HG03108 (cell line): ENCODE data around the gene MYBPC1.

Experiments
- ATAC-seq: cut with Tn5 transposase; IDR thresholded peaks from one replicate; pipeline ENCODE4 v1.9.1; 2021; ENCODE audit warnings: moderate library complexity; ENCODE audit not compliant: unreplicated experiment

MYBPC1 gene

GRCh38 chr12:101599771-101600484 is 5.2 kb downstream of the MYBPC1 start:
- no peak for ATAC-seq

DNA sequence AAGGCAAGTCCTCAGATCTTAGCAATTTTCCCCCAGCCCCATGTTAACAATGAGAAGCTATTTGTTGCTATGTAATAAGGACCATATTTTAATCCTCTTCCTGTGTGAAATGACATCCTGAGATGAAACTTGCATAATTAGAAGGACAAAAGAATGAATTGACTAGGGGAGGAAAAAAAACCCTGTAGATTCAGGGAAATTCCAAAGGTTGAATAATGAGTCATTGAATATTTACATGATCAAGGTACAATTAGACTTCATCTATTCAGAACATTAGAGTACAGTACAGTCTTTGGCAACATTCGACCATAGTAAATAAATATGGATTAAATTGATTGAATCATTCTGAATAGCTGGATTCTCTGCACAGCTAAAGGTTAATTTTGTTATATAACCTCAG is 9.4 kb downstream of the MYBPC1 start:
- no peak for ATAC-seq

DNA sequence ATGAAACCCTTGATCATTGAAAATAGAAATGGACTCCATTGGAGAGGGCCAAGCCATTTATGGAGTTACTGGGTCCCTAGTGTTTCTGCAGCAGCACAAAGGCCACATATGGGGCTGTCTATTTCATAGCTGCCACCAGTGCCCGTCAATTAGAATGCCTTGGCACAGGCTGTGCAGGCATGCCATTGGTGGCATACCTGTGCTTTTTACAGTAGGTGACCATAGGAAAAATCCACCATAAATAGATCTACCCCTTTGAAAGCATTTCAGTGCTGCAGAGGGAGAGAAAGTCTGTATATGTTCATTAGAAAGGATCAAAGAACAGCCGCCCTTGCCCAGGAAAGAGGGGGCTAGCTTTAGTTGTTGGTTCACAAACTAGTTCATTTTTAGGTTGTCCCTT is 13.1 kb downstream of the MYBPC1 start:
- no peak for ATAC-seq

- no peak for ATAC-seq
Observed at GRCh38 chr12:101608301-101609133, 13.7 kb downstream of the MYBPC1 start.

DNA sequence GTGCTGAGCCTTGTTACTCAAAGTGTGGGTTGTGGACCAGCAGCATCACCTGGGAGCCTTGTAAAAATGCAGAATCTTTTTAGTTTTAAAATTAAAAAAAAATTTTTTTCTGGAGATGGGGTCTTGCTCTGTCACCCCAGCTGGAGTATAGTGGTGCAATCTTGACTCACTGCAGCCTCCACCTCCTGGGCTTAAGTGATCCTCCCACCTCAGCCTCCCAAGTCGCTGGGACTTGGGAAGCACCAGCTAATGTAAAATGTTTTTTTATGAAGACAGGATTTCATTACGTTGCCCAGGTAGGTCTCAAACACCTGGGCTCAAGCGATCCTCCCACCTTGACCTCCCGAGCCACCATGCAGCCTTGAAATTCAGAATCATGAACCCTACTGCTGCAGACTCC is 14.4 kb downstream of the MYBPC1 start:
- no peak for ATAC-seq

DNA sequence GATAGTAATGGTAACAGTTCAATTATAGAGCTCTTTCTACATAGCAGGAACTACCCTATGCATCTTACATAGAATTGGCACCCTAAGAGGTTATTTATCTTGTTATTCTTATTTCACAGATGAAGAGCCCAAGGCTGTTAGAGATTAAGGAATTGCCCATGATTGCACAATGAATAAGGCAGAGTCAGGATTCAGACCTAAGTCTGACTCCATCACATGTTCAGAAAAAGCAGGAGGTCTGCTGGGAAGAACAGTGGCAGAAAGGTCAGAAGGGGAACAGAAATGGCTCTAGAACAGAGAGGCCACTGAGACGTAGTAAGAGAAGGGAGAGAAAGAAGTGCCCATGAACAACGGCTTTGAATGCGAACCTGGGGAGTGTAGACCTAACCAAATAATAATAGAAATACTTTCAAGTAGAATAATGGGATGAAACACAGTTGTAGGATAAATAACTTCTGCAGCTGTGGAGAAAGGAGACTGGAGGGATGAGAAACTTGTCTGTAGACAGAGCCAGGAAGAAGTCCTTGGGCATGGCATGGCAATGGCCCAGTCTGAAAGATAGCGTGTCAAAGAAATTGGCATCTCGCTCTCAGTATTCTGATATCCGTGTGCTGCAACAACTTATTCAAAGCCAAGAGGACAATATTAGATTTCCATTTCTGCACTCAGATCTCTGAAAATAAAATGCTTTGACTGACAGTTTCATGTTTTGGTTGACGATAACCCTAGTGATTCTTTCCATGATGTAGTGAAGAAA is 17.6 kb downstream of the MYBPC1 start:
- ATAC-seq: no peak

- ATAC-seq: no peak
Observed at GRCh38 chr12:101616027-101616494, 21.3 kb downstream of the MYBPC1 start.

DNA sequence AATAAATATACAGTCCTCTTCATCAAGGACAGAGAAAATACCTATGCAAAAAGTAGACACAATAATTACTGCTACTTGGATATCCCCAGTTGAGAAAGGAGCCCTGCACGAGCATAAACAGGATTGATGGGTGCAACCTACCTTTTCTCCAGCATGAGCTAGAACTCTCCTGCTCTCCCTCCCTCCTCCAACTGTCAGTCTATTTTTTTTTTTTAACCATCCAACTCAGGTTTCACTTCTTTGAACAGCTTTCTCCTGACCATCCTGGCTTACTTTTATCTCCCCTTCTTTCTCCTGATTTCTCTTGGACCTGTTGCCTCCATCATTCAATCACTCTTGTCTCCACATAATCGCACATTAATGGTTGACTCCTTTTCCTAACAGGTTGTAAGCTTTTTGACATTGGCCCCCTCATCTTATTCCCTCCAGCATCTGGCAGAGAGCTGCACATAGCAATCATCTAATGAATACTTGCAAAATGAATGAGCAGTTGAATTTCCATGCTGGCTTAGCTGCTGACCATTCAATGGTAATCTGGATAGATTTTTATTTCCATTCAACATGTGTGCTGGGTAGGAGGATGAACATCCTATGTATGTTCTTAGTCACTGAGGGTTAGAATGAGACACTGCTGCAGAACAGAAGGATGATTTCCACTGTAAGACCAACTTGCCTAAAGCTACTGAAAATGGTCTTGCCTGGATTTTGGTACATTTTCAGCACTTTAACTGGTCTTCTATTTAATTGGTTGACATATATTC is 24.4 kb downstream of the MYBPC1 start:
- no peak for ATAC-seq

DNA sequence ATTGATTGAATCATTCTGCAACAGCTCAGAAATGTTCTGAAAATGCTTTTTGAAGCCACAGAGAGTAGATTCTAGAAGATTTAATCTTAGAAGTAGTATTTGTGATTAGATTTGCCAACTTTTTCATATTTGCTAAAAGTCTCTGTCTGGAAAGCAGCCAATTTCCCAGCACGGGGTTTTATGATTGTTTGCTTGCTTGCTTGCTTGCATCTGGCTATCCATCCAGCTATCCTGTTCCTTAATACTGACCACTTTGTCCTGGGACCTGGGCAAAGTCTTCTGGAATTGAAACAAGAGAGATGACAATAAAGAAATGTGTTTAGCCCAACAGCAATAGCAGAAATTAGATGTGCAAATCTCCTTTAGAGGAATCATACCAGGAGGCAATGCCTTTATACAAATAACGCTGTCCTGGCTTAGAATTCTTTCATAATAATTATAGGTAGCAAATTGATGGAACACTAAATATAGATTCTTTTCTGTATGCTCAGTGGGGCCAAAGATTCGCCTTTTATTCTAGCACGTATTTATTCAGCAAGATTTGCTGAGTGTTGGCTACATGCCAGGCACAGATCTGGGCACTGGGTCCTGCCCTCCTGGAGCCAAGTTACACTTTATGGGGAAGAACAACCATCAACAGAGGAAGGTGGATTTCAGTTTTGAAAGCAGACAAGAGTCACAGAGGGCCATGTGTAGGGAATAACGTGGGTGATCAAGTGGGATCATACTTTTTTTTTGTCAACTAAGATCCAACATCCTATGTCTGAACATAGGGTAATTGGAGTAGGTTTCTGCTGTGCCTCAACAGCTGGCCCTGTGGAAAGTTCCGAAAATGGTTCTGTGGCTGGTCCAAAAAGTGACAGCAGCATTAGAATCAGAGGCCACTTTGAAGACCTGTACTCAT is 25.3 kb downstream of the MYBPC1 start:
- no peak for ATAC-seq

- ATAC-seq: no peak
Observed at GRCh38 chr12:101620762-101621133, 26.0 kb downstream of the MYBPC1 start.

GRCh38 chr12:101628676-101629075 is 33.9 kb downstream of the MYBPC1 start:
- ATAC-seq: no peak

- peak; percentile 94 for ATAC-seq
Observed at GRCh38 chr12:101634724-101635123, 40.0 kb downstream of the MYBPC1 start.

DNA sequence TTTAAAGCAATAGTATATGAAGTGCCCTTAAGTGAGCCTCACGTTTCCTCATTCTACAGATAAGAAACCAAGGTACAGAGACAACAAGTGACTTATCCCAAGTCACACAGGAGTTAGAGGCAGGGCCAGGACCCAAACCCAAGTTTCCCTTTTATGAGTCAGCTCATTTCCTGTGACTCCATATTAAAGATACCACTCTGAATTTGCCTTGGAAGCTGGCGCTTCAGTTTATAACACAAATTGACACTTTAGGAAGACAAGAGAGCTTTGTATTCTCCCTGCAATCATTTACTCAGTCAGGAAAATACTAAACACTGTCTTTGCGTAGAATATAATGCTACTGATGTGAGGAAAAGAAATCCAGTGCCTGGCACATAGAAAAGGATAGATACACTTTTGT is 43.2 kb downstream of the MYBPC1 start:
- no peak for ATAC-seq

DNA sequence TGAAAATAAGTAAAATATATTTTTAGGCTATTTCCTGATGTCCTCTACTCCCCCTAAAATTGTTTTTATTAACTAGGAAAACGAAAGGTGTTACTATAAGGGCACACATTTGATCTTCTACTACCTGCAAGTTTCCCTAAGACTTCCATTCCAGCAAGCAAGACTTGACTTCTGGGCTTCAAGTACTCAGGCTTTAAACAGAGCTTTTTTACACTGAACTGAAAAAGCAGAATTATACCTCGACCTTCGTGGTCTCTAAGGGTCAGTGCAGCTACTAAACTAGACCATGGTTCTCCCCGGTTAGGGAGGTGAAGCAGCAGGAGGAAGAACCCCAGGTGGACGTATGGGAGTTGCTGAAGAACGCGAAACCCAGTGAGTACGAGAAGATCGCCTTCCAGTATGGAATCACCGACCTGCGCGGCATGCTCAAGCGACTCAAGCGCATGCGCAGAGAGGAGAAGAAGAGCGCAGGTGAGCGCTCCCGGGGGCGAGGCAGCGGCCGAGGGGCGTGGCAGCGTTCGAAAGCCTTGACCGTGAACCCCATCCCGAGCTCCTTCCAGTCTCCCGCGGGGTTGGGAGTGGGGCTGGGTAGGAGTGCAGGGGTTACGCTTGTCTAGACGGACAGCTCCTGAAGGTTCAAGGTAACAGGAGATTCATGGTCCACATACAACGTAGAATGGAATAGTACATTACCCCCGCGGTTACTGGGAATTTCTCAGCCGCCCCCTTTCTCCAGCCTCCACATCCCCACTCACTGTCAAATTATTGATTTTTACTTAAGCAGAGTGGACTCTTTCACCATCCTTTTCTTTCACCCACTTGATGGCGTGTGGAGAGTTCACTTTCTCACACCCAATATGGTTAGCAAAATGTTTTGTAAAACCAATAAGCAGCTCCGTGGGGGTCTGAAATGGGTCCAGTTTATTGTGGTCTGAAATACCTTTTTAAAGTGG is 47.6 kb downstream of the MYBPC1 start:
- no peak for ATAC-seq

- ATAC-seq: no peak
Observed at GRCh38 chr12:101647711-101648110, 52.9 kb downstream of the MYBPC1 start.

- no peak for ATAC-seq
Observed at GRCh38 chr12:101648195-101648594, 53.4 kb downstream of the MYBPC1 start.

DNA sequence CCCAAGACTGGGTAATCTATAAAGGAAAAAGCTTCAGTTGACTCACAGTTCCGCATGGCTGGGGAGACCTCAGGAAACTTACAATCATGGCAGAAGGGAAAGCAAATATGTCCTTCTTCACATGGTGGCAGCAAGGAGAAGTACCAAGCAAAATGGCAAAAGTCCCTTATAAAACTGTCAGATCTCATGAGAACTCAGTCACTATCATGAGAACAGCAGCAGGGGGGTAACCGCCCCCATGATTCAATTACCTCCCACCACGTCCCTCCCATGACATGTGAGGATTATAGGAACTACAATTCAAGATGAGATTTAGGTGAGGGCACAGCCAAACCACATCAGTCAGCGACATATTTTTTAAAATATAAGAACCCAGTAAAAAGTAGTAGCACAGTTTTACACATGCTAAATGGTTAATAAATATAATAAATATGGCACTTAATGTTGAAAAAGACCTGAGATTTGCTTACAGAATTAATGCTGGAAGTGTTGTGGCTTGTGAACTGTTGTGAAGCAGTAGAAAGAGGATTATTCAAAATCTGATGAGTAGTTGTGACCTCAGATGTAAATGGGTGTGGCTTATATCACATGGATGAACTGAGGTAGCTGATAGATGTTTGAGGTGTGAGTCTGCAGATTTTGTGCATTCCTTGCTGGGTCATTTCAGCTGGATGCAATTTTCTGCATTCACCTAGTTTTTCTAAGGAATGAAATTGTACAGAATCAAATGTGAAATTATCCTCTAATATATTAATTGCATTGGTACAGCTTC is 55.8 kb downstream of the MYBPC1 start:
- no peak for ATAC-seq

- no peak for ATAC-seq
Observed at GRCh38 chr12:101653030-101653429, 58.3 kb downstream of the MYBPC1 start.
